Smooth muscle cell of the pulmonary artery (primary cell): ENCODE measurements around the gene MYG1. TPM values are rescaled to one million over a fixed set of nuclear protein-coding genes. Genes with fewer than 3 reads are reported as not detected.

ENCODE experiments used
- total RNA-seq: library from RNA; depleted of rRNA; stranded (reverse); fragments of >200 nt; gene quantifications from 2 replicates; pipeline ENCODE4 v1.2.3, GENCODE V29; 2014

Gene MYG1
- 32.3 and 40.7 TPM in 2 replicates for total RNA-seq

DNA sequence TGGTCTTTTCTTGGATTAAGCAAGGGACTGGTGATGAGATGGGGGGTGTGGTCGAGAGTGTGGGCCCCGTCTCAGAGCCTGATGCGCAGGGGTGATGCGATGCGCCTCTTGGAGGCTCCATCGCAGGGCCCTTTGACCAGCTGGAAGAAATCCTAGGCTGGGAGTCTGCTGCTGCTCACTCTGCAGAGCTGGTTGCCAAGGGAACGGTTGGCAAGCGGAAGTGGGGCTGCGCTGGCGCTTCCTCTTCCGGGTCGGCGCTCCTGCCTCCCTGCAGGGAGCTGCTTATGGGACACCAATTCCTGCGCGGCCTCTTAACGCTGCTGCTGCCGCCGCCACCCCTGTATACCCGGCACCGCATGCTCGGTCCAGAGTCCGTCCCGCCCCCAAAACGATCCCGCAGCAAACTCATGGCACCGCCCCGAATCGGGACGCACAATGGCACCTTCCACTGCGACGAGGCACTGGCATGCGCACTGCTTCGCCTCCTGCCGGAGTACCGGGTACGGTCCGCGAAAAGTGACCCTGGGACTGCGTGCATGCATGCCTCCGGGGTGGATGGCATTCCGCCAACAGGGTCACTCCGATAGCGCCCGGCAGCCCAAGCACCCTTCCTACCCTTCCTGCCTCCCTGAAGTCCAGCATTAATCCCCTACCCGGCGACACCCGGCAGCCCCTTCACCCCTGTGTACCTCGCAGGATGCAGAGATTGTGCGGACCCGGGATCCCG, at the start of gene MYG1:
Gene MYG1, plus strand, starts transcription at position 242 of the 727 bp plus-strand sequence. Its CDS starts 43 bp downstream, at position 285.

DNA sequence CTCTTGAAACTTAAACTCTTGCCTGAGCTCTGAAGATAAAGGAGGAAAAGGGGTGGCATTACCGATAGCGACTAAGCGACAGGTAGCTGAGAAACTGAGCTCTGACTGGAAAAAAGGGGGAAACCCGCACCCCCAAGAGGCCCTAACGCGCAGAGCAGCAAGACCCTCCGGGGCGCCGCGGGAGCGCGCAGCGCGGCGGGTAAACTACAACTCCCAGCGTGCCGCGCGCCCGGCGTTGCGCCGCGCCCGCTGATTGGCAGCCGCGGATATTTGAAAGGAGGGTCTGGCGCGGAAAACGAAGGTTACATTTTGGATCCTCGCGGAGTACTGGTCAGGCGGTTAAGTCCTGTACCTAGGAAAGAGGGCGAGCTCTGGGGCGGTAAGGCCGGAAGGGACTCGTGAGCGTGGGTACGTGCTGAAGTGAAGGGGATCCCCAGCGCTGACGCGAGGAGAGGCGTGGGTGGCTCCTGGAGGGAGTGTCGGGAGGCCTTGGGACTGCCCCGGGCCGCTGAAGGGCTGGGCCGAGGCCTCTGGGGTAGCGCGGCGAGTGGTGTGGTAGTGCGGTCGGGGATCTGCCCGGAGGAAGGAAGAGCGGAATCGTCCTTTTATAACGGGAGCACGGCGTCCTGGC, 31.4 kb upstream of the MYG1 start, which contains the start of gene ESPL1:
Gene ESPL1, plus strand, starts transcription at position 301 of the 631 bp plus-strand sequence. CDS start 468 bp downstream, outside the sequence.

GRCh38 chr12:53295070-53295890, 4.2 kb upstream of the MYG1 start, which contains the start of gene PFDN5:
Gene PFDN5, plus strand, starts transcription at chr12:53295542. Its CDS starts 26 bp downstream, at chr12:53295568.

DNA sequence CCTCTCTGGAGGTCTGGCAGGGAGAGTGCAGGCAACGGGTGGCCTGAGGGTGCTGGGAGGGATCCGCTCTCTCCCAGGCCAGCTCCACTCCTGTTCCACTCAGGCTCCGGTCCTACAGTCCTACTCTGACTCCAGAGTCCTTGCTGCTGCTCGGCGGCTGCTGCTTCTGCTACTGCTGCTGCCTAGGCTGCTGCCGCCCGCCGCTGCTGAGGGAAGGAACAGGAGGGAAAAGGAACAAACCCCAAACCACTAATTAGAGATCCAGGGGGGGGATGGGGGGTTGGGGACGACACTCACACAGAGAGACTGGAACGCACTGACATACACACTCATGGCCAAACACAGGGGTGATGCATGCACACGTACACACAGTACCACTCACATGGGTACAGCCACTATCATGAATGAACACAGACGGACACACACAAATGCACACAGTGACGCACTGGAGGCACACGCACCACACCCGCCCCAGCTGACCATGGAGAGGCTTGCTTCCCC, 36.7 kb downstream of the MYG1 start, which contains the start of gene SP7:
Gene SP7, minus strand, starts transcription at position 174 of the 501 bp plus-strand sequence. CDS start 708 bp downstream, outside the sequence.

Other genes with a start within 250 kb of the MYG1 start
- gene TNS2, start 249.6 kb upstream of the MYG1 start, total RNA-seq = 38.4 and 61.1 TPM in 2 replicates
- 25.8 and 35.8 TPM in 2 replicates for gene SPRYD3, start 220.3 kb upstream of the MYG1 start, total RNA-seq
- gene IGFBP6, start 202.0 kb upstream of the MYG1 start, total RNA-seq = 417 and 460 TPM in 2 replicates
- not detected in 2 replicates for gene SOAT2, start 196.2 kb upstream of the MYG1 start, total RNA-seq
- gene ZNF740, start 119.0 kb upstream of the MYG1 start, total RNA-seq = 14.8 and 15.4 TPM in 2 replicates
- 13.2 and 20.6 TPM in 2 replicates for gene CSAD, start 118.8 kb upstream of the MYG1 start, total RNA-seq
- gene ITGB7, start 92.4 kb upstream of the MYG1 start, total RNA-seq = 0.40 and 0.52 TPM in 2 replicates
- 40.9 and 47.0 TPM in 2 replicates for gene RARG, start 67.5 kb upstream of the MYG1 start, total RNA-seq
- 2.3 and 2.6 TPM in 2 replicates for gene ESPL1, start 31.4 kb upstream of the MYG1 start, total RNA-seq
- 311 and 472 TPM in 2 replicates for gene PFDN5, start 4.2 kb upstream of the MYG1 start, total RNA-seq
- 36.3 and 42.9 TPM in 2 replicates for gene AAAS, start 21.9 kb downstream of the MYG1 start, total RNA-seq
- gene SP7, start 36.7 kb downstream of the MYG1 start, total RNA-seq = not detected in 2 replicates
- gene SP1, start 80.5 kb downstream of the MYG1 start, total RNA-seq = 36.0 and 38.2 TPM in 2 replicates
- not detected in 2 replicates for gene AMHR2, start 124.2 kb downstream of the MYG1 start, total RNA-seq
- gene PRR13, start 142.0 kb downstream of the MYG1 start, total RNA-seq = 24.2 and 30.9 TPM in 2 replicates
- 410 and 411 TPM in 2 replicates for gene PCBP2, start 152.4 kb downstream of the MYG1 start, total RNA-seq
- gene MAP3K12, start 199.8 kb downstream of the MYG1 start, total RNA-seq = 34.2 and 44.7 TPM in 2 replicates
- 32.9 and 33.8 TPM in 2 replicates for gene TARBP2, start 201.6 kb downstream of the MYG1 start, total RNA-seq
- not detected in 2 replicates for gene NPFF, start 207.8 kb downstream of the MYG1 start, total RNA-seq